ENCODE results near the gene NOG. TPM values are rescaled to one million over a fixed set of nuclear protein-coding genes. Genes with fewer than 3 reads are reported as not detected.

The NOG gene
- total RNA-seq, 1 experiment from 2014 or later: 0.25 TPM

- H3K9ac ChIP-seq (ENCODE audit: low read length): no peak overlapping the region
- H3K4me3 ChIP-seq (replicated peaks in 1 of 2; ENCODE audit: low read depth in 1 of 2, low read length in 2 of 2): no peak overlapping the region
- no peaks in the 10 kb centered on the region for H3K4me1 ChIP-seq (ENCODE audit: control insufficient read depth in 1 of 2, insufficient read depth in 2 of 2, low read length in 2 of 2)
- POLR2A ChIA-PET: no interaction called here
- H2AFZ ChIP-seq (ENCODE audit: low read depth, low read length, poor library complexity, severe bottlenecking): no peak overlapping the region
- no peaks in the 10 kb centered on the region for H3K79me2 ChIP-seq (ENCODE audit: insufficient read depth, low read length)
- H3K4me2 ChIP-seq (ENCODE audit: low read length): no peak overlapping the region
- no peaks in the 10 kb centered on the region for H3K36me3 ChIP-seq (ENCODE audit: control insufficient read depth in 1 of 2, insufficient read depth in 2 of 2, low read length in 2 of 2)
- H4K20me1 ChIP-seq (ENCODE audit: insufficient read depth): no peaks in the 10 kb centered on the region
- peaks cover 22% of the 10 kb centered on the region; the same call in 1 of the 2 replicates for H3K27me3 ChIP-seq (ENCODE audit: insufficient read depth, low read length)
- intact Hi-C loops (cut with micrococcal nuclease): no loop called here
- no peak for DNase-seq (ENCODE audit: low read depth, low spot score)
- no peak for TF ChIP-seq REST (IDR thresholded peaks at IDR 0.05; ENCODE audit: low read depth)
- no peak for TF ChIP-seq ZNF274 (IDR thresholded peaks at IDR 0.05; ENCODE audit: low read depth, low read length)
- no peak for TF ChIP-seq ATF3 (IDR thresholded peaks at IDR 0.05)
- TF ChIP-seq ZFX (IDR thresholded peaks at IDR 0.05): no peak
- no peak for TF ChIP-seq CBX3 (IDR thresholded peaks at IDR 0.05; ENCODE audit: low read depth)
- no peak for TF ChIP-seq FOSL1 (IDR thresholded peaks at IDR 0.05; ENCODE audit: low read depth)
- no peak for TF ChIP-seq POLR2A (IDR thresholded peaks at IDR 0.05; ENCODE audit: borderline replicate concordance, extremely low read depth, insufficient read depth, insufficient read length)
- no peak for TF ChIP-seq CTCF (IDR thresholded peaks at IDR 0.05 in 2 of 3, conservative IDR thresholded peaks at IDR 0.05 in 1 of 3; ENCODE audit: borderline replicate concordance in 1 of 3, insufficient read depth in 1 of 3, low read depth in 2 of 3, low read length in 2 of 3)
- no peak for TF ChIP-seq JUND (IDR thresholded peaks at IDR 0.05)
- no peak for TF ChIP-seq ELF1 (IDR thresholded peaks at IDR 0.05; ENCODE audit: borderline replicate concordance, low read depth)
- TF ChIP-seq EZH2phosphoT487 (IDR thresholded peaks at IDR 0.05; ENCODE audit: borderline replicate concordance): no peak
- TF ChIP-seq TCF7L2 (IDR thresholded peaks at IDR 0.05; ENCODE audit: borderline replicate concordance, extremely low read depth, insufficient read depth, insufficient read length): no peak
- no peak for TF ChIP-seq RAD21 (IDR thresholded peaks at IDR 0.05; ENCODE audit: low read depth)
- TF ChIP-seq SP1 (IDR thresholded peaks at IDR 0.05; ENCODE audit: low read depth): no peak
- no peak for TF ChIP-seq SIN3A (IDR thresholded peaks at IDR 0.05; ENCODE audit: low read depth)
- RAD21 ChIA-PET (ENCODE audit: low non-redundant PET in 1 of 2, low total read pairs in 2 of 2, uncharacterized antibody in 2 of 2, unreplicated experiment in 2 of 2): no interaction called here
- BruUV-seq (replicated peaks): no TSS peak
- H3K9me2 ChIP-seq (ENCODE audit: insufficient read depth): no peaks in the 10 kb centered on the region
- H3K27ac ChIP-seq (ENCODE audit: low read depth, low read length): no peak overlapping the region
- CTCF ChIA-PET: interaction anchor here (1.0 to 2.1 kb wide), 2 partner anchors 78 to 139 kb away, joined by 4 to 7 read pairs; no protein-coding TSS in a partner anchor
- no peak for ATAC-seq
- H3K9me3 ChIP-seq (ENCODE audit: control insufficient read depth in 1 of 2, insufficient read depth in 1 of 2, low read depth in 1 of 2, low read length in 2 of 2): no peaks in the 10 kb centered on the region
Observed at GRCh38 chr17:56577190-56577842, 16.2 kb upstream of the NOG start.
